Neuronal stem cell (in vitro differentiated cells): ENCODE measurements around the gene CNTN3.

Experiments used
- DNase-seq: peaks from one replicate; pipeline ENCODE4 v3.0.0-alpha.2; 2013; ENCODE audit warnings: low spot score
- H2AFZ ChIP-seq: one replicate; pipeline ENCODE4 v1.6.1; 2013; ENCODE audit warnings: mild to moderate bottlenecking, low read length, inconsistent platforms
- H2AK5ac ChIP-seq: 2 replicates; pipeline ENCODE4 v1.6.1; 2013; ENCODE audit warnings: low read depth, mild to moderate bottlenecking, inconsistent platforms, low read length, moderate library complexity, mixed read lengths
- H2BK120ac ChIP-seq: 2 replicates; pipeline ENCODE4 v1.6.1; 2013; ENCODE audit warnings: low read depth, mild to moderate bottlenecking, inconsistent platforms, low read length, moderate library complexity, mixed read lengths
- H2BK12ac ChIP-seq: one replicate; pipeline ENCODE4 v1.6.1; 2013; ENCODE audit warnings: low read length, inconsistent platforms
- H2BK15ac ChIP-seq: 2 replicates; pipeline ENCODE4 v1.6.1; 2013; ENCODE audit warnings: mild to moderate bottlenecking, low read length, inconsistent platforms, mixed read lengths
- H2BK5ac ChIP-seq: one replicate; pipeline ENCODE4 v1.6.1; 2013; ENCODE audit warnings: inconsistent platforms, mild to moderate bottlenecking, low read length, moderate library complexity
- H3K14ac ChIP-seq: one replicate; pipeline ENCODE4 v1.6.1; 2013; ENCODE audit warnings: low read length, inconsistent platforms
- H3K18ac ChIP-seq: 2 replicates; pipeline ENCODE4 v1.6.1; 2013; ENCODE audit warnings: low read length, inconsistent platforms
- H3K23ac ChIP-seq: 2 replicates; pipeline ENCODE4 v1.6.1; 2013; ENCODE audit warnings: low read depth, mild to moderate bottlenecking, mixed read lengths, low read length, inconsistent platforms; ENCODE audit not compliant: poor library complexity
- H3K27ac ChIP-seq: replicated peaks from 3 replicates; pipeline ENCODE4 v1.5.1; 2013; ENCODE audit warnings: low read length, inconsistent platforms
- H3K27me3 ChIP-seq, 3 experiments: 2 replicates each; pipeline ENCODE4 v1.6.1; 2013; ENCODE audit warnings: low read length in 3 of 3, mild to moderate bottlenecking in 2 of 3, inconsistent platforms in 1 of 3, low read depth in 1 of 3, mixed read lengths in 1 of 3, moderate library complexity in 1 of 3; ENCODE audit not compliant: control insufficient read depth in 3 of 3, insufficient read depth in 3 of 3
- H3K36me3 ChIP-seq, 2 donors: replicated peaks in 1 of 2; 2 replicates each; pipeline ENCODE4 v1.6.1; 2013; ENCODE audit warnings: low read length in 2 of 2; ENCODE audit not compliant: control insufficient read depth in 2 of 2, insufficient read depth in 2 of 2
- H3K4ac ChIP-seq: 2 replicates; pipeline ENCODE4 v1.6.1; 2013; ENCODE audit warnings: inconsistent platforms, mild to moderate bottlenecking, low read length, moderate library complexity
- H3K4me1 ChIP-seq, 2 donors: 1 replicate in 1 of 2; 2 replicates in 1 of 2; pipeline ENCODE4 v1.6.1; 2013; ENCODE audit warnings: low read length in 2 of 2, low read depth in 1 of 2; ENCODE audit not compliant: control insufficient read depth in 2 of 2, insufficient read depth in 1 of 2
- H3K4me2 ChIP-seq: one replicate; pipeline ENCODE4 v1.6.1; 2013; ENCODE audit warnings: mild to moderate bottlenecking, low read length, inconsistent platforms; ENCODE audit not compliant: insufficient read depth, poor library complexity, severe bottlenecking
- H3K4me3 ChIP-seq, 2 donors: 2 replicates each; pipeline ENCODE4 v1.5.1; 2013; ENCODE audit warnings: low read length in 2 of 2, mild to moderate bottlenecking in 2 of 2, inconsistent platforms in 1 of 2, moderate library complexity in 1 of 2
- H3K79me1 ChIP-seq: one replicate; pipeline ENCODE4 v1.6.1; 2013; ENCODE audit warnings: low read depth, mild to moderate bottlenecking, inconsistent platforms, low read length, moderate library complexity
- H3K9ac ChIP-seq: one replicate; pipeline ENCODE4 v1.6.1; 2013; ENCODE audit warnings: mild to moderate bottlenecking, low read depth, low read length, inconsistent platforms; ENCODE audit not compliant: poor library complexity
- H3K9me3 ChIP-seq, 2 donors: replicated peaks in 1 of 2; 2 replicates each; pipeline versions ENCODE3 to v1.6.1; 2013; ENCODE audit warnings: low read length in 2 of 2, mild to moderate bottlenecking in 2 of 2, inconsistent platforms in 1 of 2, low read depth in 1 of 2, mixed read lengths in 1 of 2, moderate library complexity in 1 of 2; ENCODE audit not compliant: control insufficient read depth in 2 of 2, insufficient read depth in 1 of 2
- H4K8ac ChIP-seq: one replicate; pipeline ENCODE4 v1.6.1; 2013; ENCODE audit warnings: low read depth, mild to moderate bottlenecking, inconsistent platforms, low read length, moderate library complexity
- H4K91ac ChIP-seq: one replicate; pipeline ENCODE4 v1.6.1; 2013; ENCODE audit warnings: low read length, low read depth, mild to moderate bottlenecking, inconsistent platforms; ENCODE audit not compliant: poor library complexity
- WGBS, 2 donors: extraction: QIAGEN DNeasy Blood & Tissue Kit; methylation state at CpG; one replicate each; pipeline ENCODE4 v1.1.7; 2013; ENCODE audit warnings: missing lambda C conversion rate in 2 of 2, mixed read lengths in 1 of 2; ENCODE audit not compliant: insufficient read length in 2 of 2, insufficient replicate concordance in 1 of 2; ENCODE audit errors: extremely low coverage in 2 of 2; 5-methylcytosine and 5-hydroxymethylcytosine counted together

CNTN3 gene

GRCh38 chr3:74606996-74607395 lies 7.5 kb downstream of the CNTN3 start:
- no peaks in the 10 kb centered on the region for H3K36me3 ChIP-seq
- no peak overlapping the region for H2BK15ac ChIP-seq
- no peak overlapping the region for H2BK120ac ChIP-seq
- no peak for DNase-seq
- no peak overlapping the region for H3K14ac ChIP-seq
- H2AK5ac ChIP-seq, result no peak overlapping the region
- peaks cover 0 to 4% (median 0%) of the 10 kb centered on the region in 3 experiments for H3K27me3 ChIP-seq
- H3K23ac ChIP-seq, result no peak overlapping the region
- H4K8ac ChIP-seq, result no peak overlapping the region
- H3K4me3 ChIP-seq, result no peak overlapping the region
- no peak overlapping the region for H2AFZ ChIP-seq
- no peak overlapping the region for H3K18ac ChIP-seq
- WGBS, 2 donors, result no CpG with 5 or more reads among the region's 7 CpGs
- H3K79me1 ChIP-seq, result no peaks in the 10 kb centered on the region
- no peak overlapping the region for H2BK12ac ChIP-seq
- H3K9me3 ChIP-seq, result no peaks in the 10 kb centered on the region
- H3K4me1 ChIP-seq, result no peaks in the 10 kb centered on the region
- no peak overlapping the region for H4K91ac ChIP-seq
- H2BK5ac ChIP-seq, result no peak overlapping the region
- H3K4ac ChIP-seq, result no peak overlapping the region
- H3K9ac ChIP-seq, result no peak overlapping the region
- no peak overlapping the region for H3K4me2 ChIP-seq
- H3K27ac ChIP-seq, result no peak overlapping the region

GRCh38 chr3:74605437-74605836 lies 9.0 kb downstream of the CNTN3 start:
- H3K4me2 ChIP-seq, result no peak overlapping the region
- H3K9me3 ChIP-seq, result no peaks in the 10 kb centered on the region
- no peak overlapping the region for H3K4ac ChIP-seq
- H3K18ac ChIP-seq, result no peak overlapping the region
- H3K4me3 ChIP-seq, result peak overlapping the region in 1 of 2 donors; percentile 55
- no peak overlapping the region for H2AFZ ChIP-seq
- no peak overlapping the region for H3K23ac ChIP-seq
- H3K9ac ChIP-seq, result no peak overlapping the region
- H2BK15ac ChIP-seq, result no peak overlapping the region
- H3K79me1 ChIP-seq, result no peaks in the 10 kb centered on the region
- H2BK12ac ChIP-seq, result no peak overlapping the region
- no peak overlapping the region for H2BK120ac ChIP-seq
- no peaks in the 10 kb centered on the region for H3K4me1 ChIP-seq
- no peak overlapping the region for H2AK5ac ChIP-seq
- H3K14ac ChIP-seq, result no peak overlapping the region
- no peak overlapping the region for H4K91ac ChIP-seq
- no peak overlapping the region for H3K27ac ChIP-seq
- WGBS, 2 donors, result no CpG with 5 or more reads among the region's 3 CpGs
- no peaks in the 10 kb centered on the region for H3K27me3 ChIP-seq
- DNase-seq, result no peak
- H2BK5ac ChIP-seq, result no peak overlapping the region
- H4K8ac ChIP-seq, result no peak overlapping the region
- H3K36me3 ChIP-seq, result no peaks in the 10 kb centered on the region

- Histone ChIP-seq H3K18ac (no peak overlapping the region), H3K4me1 (no peaks in the 10 kb centered on the region), H3K9ac (no peak overlapping the region), H2BK5ac (no peak overlapping the region), H4K8ac (no peak overlapping the region), H2BK15ac (no peak overlapping the region), H3K27me3 (no peaks in the 10 kb centered on the region), H4K91ac (no peak overlapping the region), H2AFZ (no peak overlapping the region), H3K27ac (no peak overlapping the region), H3K4me2 (no peak overlapping the region), H2AK5ac (no peak overlapping the region), H3K4me3 (no peak overlapping the region), H3K14ac (no peak overlapping the region), H2BK12ac (no peak overlapping the region), H3K9me3 (no peaks in the 10 kb centered on the region), H3K36me3 (no peaks in the 10 kb centered on the region), H3K23ac (no peak overlapping the region), H3K4ac (no peak overlapping the region), H3K79me1 (no peaks in the 10 kb centered on the region), H2BK120ac (no peak overlapping the region)
- WGBS, 2 donors, result no CpG with 5 or more reads among the region's 2 CpGs
- no peak for DNase-seq
Observed at GRCh38 chr3:74603292-74603691, 11.2 kb downstream of the CNTN3 start.

- H3K4me2 ChIP-seq, result no peak overlapping the region
- no peaks in the 10 kb centered on the region for H3K27me3 ChIP-seq
- no peak overlapping the region for H3K23ac ChIP-seq
- no peak for DNase-seq
- no peak overlapping the region for H4K8ac ChIP-seq
- H2BK15ac ChIP-seq, result no peak overlapping the region
- H3K4me3 ChIP-seq, result no peak overlapping the region
- H2AK5ac ChIP-seq, result no peak overlapping the region
- no CpG with 5 or more reads among the region's 2 CpGs for WGBS, 2 donors
- H2BK5ac ChIP-seq, result no peak overlapping the region
- H2AFZ ChIP-seq, result no peak overlapping the region
- no peaks in the 10 kb centered on the region for H3K4me1 ChIP-seq
- H3K9ac ChIP-seq, result no peak overlapping the region
- no peaks in the 10 kb centered on the region for H3K79me1 ChIP-seq
- no peak overlapping the region for H3K27ac ChIP-seq
- no peak overlapping the region for H3K18ac ChIP-seq
- H3K14ac ChIP-seq, result no peak overlapping the region
- H2BK12ac ChIP-seq, result no peak overlapping the region
- H2BK120ac ChIP-seq, result no peak overlapping the region
- no peak overlapping the region for H4K91ac ChIP-seq
- no peak overlapping the region for H3K4ac ChIP-seq
- no peaks in the 10 kb centered on the region for H3K36me3 ChIP-seq
- no peaks in the 10 kb centered on the region for H3K9me3 ChIP-seq
Observed at GRCh38 chr3:74602471-74602870, 12.0 kb downstream of the CNTN3 start.
